Measurements from ENCODE around the gene NEURL3.

The NEURL3 gene

DNA sequence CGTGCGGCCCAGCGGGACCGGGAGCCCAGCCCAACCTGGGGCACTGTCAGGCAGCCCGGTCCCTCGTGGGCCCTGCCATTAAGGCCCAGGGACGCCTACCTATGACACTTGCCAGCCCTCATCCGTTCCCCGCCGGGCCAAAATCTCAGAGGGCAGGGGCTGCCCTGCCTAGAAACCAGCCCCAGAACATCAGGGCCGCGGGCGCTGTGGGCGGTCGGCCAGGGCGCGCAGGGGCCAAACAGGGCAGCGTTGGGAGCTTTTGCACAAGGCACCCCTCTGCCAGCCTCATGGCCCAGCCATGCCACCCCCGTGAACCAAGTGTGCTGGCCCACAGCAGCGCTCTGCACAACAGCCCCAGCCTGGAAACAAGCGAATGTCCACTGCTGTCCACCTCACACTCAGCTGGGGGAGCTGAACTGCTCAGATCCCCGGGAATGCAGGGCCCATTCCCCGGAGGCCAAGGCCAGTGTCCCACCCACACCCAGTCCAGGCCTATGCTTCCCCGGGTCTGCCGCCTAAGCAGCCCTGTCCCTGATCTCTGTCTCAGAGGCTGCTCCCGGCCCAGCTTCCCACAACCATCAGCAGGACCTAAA is 3.5 kb upstream of the NEURL3 start:
- H3K4me2 ChIP-seq (ENCODE audit: low read depth, low read length, poor library complexity, severe bottlenecking): no peak overlapping the region
- no peaks in the 10 kb centered on the region for H3K79me2 ChIP-seq (ENCODE audit: insufficient read depth, low read length)
- TF ChIP-seq EZH2phosphoT487 (conservative IDR thresholded peaks at IDR 0.05; ENCODE audit: low read length): no peak
- TF ChIP-seq, protein P1, sequence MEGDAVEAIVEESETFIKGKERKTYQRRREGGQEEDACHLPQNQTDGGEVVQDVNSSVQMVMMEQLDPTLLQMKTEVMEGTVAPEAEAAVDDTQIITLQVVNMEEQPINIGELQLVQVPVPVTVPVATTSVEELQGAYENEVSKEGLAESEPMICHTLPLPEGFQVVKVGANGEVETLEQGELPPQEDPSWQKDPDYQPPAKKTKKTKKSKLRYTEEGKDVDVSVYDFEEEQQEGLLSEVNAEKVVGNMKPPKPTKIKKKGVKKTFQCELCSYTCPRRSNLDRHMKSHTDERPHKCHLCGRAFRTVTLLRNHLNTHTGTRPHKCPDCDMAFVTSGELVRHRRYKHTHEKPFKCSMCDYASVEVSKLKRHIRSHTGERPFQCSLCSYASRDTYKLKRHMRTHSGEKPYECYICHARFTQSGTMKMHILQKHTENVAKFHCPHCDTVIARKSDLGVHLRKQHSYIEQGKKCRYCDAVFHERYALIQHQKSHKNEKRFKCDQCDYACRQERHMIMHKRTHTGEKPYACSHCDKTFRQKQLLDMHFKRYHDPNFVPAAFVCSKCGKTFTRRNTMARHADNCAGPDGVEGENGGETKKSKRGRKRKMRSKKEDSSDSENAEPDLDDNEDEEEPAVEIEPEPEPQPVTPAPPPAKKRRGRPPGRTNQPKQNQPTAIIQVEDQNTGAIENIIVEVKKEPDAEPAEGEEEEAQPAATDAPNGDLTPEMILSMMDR (IDR thresholded peaks at IDR 0.05; ENCODE audit: insufficient read depth, low read length, poor library complexity, severe bottlenecking): no peak
- H3K27me3 ChIP-seq (ENCODE audit: low read length): no peaks in the 10 kb centered on the region; the same call in 1 of the 2 replicates
- no peaks in the 10 kb centered on the region for H3F3A ChIP-seq (ENCODE audit: insufficient read depth)
- H3K9ac ChIP-seq (ENCODE audit: low read length): no peak overlapping the region
- H3K9me2 ChIP-seq (replicated peaks; ENCODE audit: insufficient read depth, low read length): no peaks in the 10 kb centered on the region
- H3K4me3 ChIP-seq (ENCODE audit: insufficient read depth, low read length, poor library complexity, severe bottlenecking): no peak overlapping the region
- H3K27ac ChIP-seq (ENCODE audit: low read depth, low read length): no peak overlapping the region
- no peak overlapping the region for H2AFZ ChIP-seq (ENCODE audit: low read depth, low read length, severe bottlenecking)
- H4K20me1 ChIP-seq (ENCODE audit: low read depth, low read length): no peaks in the 10 kb centered on the region
- no peaks in the 10 kb centered on the region for H3K9me3 ChIP-seq (ENCODE audit: insufficient read depth, low read length)
- no peaks in the 10 kb centered on the region for H3K36me3 ChIP-seq (ENCODE audit: low read length)

DNA sequence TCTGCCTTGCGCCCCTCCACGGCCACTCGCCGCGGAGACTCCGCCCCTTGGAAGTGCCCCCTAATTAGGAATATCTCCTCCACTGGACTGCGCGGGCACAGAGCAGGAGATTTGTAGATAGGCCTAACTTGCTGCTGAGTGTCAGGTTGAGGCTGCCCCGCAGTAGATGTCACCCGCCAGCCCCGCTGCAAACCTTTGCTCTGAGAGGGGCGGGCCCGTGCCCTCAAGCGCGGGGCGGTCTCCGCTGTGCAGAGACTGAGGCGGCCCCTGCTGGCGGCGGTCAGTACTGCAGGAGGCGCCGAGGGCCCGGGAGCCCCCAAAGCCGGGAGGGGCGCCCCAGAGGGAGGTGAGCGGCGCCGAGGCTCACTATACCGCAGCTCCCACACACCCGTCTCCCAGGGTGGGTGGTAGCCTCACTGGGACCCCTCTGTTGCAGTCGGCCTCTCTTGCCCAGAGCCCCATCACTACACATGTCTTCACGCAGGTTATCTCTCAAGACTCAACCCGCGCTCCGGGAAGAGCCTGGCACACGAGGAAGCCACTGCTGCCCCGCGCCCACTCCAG is 2.9 kb upstream of the NEURL3 start:
- H4K20me1 ChIP-seq (ENCODE audit: low read depth, low read length): no peaks in the 10 kb centered on the region
- TF ChIP-seq, protein P1 (IDR thresholded peaks at IDR 0.05; ENCODE audit: insufficient read depth, low read length, poor library complexity, severe bottlenecking): peak; percentile 94
- no peak for TF ChIP-seq EZH2phosphoT487 (conservative IDR thresholded peaks at IDR 0.05; ENCODE audit: low read length)
- no peaks in the 10 kb centered on the region for H3K79me2 ChIP-seq (ENCODE audit: insufficient read depth, low read length)
- H3K27me3 ChIP-seq (ENCODE audit: low read length): no peaks in the 10 kb centered on the region
- H3F3A ChIP-seq (ENCODE audit: insufficient read depth): no peaks in the 10 kb centered on the region
- H3K9me3 ChIP-seq (ENCODE audit: insufficient read depth, low read length): no peaks in the 10 kb centered on the region
- no peak overlapping the region for H3K9ac ChIP-seq (ENCODE audit: low read length)
- peak overlapping the region; percentile 47 for H3K4me2 ChIP-seq (ENCODE audit: low read depth, low read length, poor library complexity, severe bottlenecking)
- H3K27ac ChIP-seq (ENCODE audit: low read depth, low read length): no peak overlapping the region
- H2AFZ ChIP-seq (ENCODE audit: low read depth, low read length, severe bottlenecking): peak overlapping the region; percentile 48
- no peaks in the 10 kb centered on the region for H3K36me3 ChIP-seq (ENCODE audit: low read length)
- no peaks in the 10 kb centered on the region for H3K9me2 ChIP-seq (replicated peaks; ENCODE audit: insufficient read depth, low read length)
- no peak overlapping the region for H3K4me3 ChIP-seq (ENCODE audit: insufficient read depth, low read length, poor library complexity, severe bottlenecking)

DNA sequence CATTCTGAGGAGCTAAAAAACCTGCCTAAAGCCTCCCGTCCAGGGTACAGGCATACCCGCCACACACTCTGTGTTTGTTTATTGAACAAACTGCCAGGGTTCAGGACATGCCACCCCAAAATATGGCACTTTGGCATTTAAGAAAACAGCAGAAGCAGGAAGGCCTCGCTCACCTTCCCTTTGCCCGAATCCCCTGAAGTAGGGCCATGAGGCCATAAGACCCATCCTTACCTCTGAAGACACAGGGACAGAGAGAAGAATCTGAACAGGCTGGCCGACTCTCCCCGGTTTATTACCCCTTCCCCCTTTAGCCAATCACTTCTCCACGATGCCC is 1.7 kb upstream of the NEURL3 start:
- Histone ChIP-seq H3K4me2 (ENCODE audit: low read depth, low read length, poor library complexity, severe bottlenecking) (no peak overlapping the region), H2AFZ (ENCODE audit: low read depth, low read length, severe bottlenecking) (no peak overlapping the region), H3F3A (ENCODE audit: insufficient read depth) (no peaks in the 10 kb centered on the region)

More for the DNA sequence above, 1.7 kb upstream of the NEURL3 start:
- Histone ChIP-seq H3K27ac (ENCODE audit: low read depth, low read length) (no peak overlapping the region), H3K9ac (ENCODE audit: low read length) (no peak overlapping the region), H3K79me2 (ENCODE audit: insufficient read depth, low read length) (no peaks in the 10 kb centered on the region), H3K9me2 (replicated peaks; ENCODE audit: insufficient read depth, low read length) (no peaks in the 10 kb centered on the region), H3K27me3 (ENCODE audit: low read length) (no peaks in the 10 kb centered on the region), H3K36me3 (ENCODE audit: low read length) (no peaks in the 10 kb centered on the region), H3K4me3 (ENCODE audit: insufficient read depth, low read length, poor library complexity, severe bottlenecking) (no peak overlapping the region), H4K20me1 (ENCODE audit: low read depth, low read length) (no peaks in the 10 kb centered on the region), H3K9me3 (ENCODE audit: insufficient read depth, low read length) (no peaks in the 10 kb centered on the region)
- TF ChIP-seq EZH2phosphoT487 (conservative IDR thresholded peaks at IDR 0.05; ENCODE audit: low read length): no peak
- TF ChIP-seq, protein P1 (IDR thresholded peaks at IDR 0.05; ENCODE audit: insufficient read depth, low read length, poor library complexity, severe bottlenecking): no peak

All from SU-DHL-6 (cell line).